GM18870 (cell line): ENCODE measurements around the gene ABHD8.

Experiments
- ATAC-seq: cut with Tn5 transposase; IDR thresholded peaks from one replicate; pipeline ENCODE4 v1.9.1; 2021; ENCODE audit warnings: moderate library complexity; ENCODE audit not compliant: unreplicated experiment

The ABHD8 gene

DNA sequence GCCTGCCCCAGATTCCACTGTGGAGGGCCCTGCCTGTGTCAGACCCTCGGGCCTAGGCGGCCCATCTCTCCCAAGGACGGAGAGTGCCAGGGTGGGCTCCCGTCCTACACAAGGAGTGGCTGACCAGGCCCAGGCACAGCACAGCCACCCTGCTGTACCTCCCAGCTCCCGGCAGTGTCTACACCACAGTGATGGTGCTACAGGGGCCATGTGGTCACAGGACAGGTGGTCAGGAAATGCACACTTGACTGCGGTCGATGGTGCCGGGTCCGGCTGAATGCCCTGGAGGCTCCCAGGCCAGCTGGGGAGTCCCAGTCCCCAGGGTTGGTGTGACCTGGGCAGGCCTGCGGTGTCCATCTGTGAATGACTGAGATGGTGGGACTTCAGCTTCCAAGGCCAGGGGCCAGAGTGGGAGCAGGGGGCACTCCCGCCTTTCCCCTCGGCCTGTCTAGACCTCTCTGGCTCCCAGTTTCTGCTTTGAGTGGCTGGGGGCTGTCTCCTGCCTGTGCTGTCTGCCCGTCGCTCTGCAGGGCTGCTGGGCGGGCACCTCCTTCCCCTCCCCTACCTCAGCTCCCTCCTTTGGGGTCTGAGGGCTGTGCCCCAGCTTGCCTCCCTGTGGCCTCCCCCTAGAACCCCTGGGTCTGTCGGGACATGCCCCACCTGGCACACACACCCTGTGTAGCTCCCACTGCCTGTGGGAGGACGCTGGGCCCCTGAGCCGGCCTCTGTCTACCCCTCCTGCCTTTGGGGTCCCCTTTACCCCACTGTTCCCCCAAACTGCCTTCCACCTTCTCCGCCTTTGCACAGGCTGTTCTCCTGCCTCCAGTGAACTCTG lies 18.6 kb upstream of the ABHD8 start:
- ATAC-seq = no peak

GRCh38 chr19:17320435-17320834 lies 17.2 kb upstream of the ABHD8 start:
- no peak for ATAC-seq

DNA sequence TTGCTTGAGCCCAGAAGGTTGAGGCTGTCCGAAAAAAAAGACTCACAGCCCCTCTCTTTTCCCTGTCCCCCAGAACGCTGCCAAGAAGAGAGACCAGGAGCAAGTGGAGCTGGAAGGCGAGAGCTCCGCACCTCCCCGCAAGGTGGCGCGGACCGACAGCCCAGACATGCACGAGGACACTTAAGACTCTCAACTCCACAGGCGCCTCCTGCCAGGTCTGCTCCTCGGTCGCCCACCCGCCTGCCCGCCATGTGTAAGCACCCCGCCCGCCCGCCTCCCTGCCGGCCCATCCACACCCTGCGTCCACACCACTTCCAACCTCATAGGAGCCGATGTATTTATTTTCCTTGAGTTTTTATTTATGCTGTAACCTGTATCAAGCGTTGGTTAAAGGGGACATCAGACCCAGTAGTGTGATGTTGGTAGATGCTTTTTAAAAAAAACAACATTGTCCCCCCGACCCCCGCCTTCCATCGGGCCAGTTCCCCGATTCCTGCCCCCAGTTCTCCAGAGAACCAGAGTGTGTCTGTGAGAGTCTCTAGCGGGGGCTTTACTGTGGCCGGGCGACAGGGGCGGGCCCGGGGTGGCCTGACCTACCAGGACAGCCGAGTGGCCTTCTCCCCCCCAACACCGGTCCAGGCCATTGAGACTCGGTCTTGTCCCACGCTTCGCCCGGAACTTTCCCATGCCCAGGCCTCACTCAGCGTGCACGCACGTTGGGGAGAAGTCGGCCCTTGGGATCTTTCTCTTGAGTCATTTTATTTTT lies 16.4 kb upstream of the ABHD8 start:
- no peak for ATAC-seq

DNA sequence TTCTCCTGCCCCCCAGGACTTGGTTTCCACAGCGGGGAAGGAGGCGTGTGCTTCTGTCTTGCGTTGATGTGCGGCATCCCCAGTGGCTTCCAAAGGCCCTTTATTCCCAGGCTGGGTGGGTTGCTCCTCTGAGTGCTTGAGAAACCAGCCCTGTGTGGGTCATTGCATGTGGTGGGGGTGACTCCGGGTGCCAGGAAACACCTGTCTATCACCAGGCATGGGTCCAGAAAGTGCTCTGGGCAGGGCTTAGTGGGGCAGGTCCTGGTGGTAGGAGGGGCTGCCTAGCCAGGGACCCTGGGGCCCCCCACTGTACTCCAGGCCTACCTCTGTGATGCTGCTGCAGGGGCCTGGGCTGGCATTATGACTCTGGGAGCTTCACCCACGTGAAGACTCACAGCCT lies 15.7 kb upstream of the ABHD8 start:
- ATAC-seq = no peak

GRCh38 chr19:17314007-17314593 lies 10.9 kb upstream of the ABHD8 start:
- ATAC-seq = no peak

DNA sequence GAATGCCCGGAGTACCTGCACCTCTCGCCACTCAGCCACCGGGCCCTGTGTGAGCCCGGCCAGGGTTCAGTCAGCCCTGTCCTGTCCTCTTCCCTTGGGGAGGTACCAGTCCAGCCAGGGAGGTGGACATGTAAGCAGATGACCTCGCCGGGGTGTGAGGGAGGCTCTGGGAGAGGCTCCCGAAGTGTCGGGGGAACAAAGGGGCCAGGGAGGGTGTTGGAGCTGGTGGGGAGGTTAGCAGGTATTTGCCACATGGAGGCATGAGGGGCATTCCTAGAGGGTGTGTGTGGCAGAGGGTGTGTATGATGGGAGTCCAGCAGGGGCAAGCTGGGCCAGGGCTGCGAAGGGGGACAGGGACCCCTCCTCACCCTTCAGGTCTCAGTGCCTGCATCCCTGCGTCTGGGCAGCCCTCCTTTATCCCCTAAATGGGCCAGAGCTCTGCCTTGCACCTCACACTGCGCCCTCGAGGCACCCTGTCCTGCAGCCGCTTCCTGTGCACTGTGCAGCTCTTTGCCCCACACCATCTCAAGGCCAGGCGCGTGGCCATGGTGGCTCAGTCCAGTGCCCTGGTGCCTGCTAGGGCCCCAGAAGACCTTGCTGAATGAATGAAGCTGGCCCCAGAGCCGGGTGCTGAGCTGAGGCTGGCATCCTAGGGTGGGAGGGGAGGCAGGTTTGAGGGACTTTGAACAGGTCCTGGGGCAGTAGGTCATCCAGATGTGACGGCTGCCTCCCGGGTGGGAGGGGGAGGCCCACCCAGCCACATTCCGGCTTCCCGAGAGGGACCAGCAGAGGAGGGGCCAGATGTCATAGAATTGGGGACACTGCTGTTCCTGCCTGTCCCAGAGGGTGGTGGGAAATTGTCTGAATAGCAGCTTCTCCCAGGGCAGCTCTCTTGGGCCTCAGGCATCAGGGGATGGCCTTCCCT lies 9.2 kb upstream of the ABHD8 start:
- ATAC-seq = no peak

DNA sequence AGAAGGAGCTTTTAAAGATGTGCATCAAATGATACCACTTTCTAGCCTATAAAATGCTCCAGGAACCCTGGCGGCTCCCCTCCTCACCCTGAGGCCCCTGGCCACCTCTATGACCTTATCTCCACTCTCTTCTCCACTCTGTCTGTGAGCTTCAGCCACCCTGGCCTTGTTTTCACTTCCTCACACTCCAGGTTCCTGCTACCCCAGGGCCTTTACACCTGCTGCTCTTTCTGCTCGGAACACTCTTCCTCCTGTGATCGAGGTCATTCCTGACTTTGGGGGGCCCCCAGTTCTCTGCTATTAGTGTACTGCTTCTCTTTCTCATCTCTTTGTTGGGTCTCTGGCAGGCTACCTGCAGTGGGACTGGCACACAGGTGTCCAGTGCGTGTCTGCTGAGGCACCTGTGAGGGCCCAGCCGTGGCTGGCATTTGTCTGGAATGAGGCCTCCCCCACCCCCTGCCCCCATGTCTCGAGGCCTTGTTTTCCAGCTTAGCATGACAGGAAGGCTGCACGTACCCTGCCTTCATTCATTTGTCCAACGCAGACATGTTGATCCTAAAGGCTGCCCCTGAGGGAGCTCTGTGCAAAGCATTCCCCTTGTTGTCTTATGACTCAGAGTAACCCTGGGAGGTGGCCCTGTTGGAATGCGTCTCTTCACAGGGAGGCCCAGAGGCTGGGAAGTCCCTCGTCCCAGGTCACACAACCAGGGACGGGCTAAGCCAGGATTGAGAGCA lies 8.4 kb upstream of the ABHD8 start:
- ATAC-seq = no peak

GRCh38 chr19:17309965-17310461 lies 6.8 kb upstream of the ABHD8 start:
- no peak for ATAC-seq

- ATAC-seq = peak; percentile 47
Measured at GRCh38 chr19:17309198-17309964, 6.2 kb upstream of the ABHD8 start, which contains the start of gene DDA1. DDA1 (plus strand) TSS chr19:17309563; CDS start chr19:17309655, 92 bp downstream.

DNA sequence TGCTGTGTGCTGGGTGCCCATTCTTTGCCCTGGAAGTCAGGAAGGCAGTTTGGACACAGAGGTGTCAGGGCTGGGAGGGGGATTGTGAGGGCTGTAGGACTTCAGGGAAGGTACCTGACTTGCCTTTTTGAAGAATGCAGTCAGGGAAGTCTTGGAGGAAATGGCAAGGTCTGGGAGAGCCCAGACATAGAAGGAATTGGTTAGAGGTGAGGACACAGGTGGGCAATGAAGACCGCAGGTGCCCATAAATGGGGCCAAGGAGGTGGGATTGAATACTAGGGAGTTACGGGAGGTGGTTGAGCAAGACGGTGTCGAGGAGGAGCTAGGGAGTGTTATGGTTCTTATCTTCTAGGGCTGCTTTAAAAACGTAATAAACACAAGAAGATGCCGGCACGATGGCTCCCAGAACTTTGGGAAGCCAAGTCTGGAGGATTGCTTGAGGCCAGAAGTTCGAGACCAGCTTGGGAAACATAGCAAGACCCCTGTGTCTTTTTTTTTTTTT lies 4.7 kb upstream of the ABHD8 start:
- ATAC-seq = no peak

DNA sequence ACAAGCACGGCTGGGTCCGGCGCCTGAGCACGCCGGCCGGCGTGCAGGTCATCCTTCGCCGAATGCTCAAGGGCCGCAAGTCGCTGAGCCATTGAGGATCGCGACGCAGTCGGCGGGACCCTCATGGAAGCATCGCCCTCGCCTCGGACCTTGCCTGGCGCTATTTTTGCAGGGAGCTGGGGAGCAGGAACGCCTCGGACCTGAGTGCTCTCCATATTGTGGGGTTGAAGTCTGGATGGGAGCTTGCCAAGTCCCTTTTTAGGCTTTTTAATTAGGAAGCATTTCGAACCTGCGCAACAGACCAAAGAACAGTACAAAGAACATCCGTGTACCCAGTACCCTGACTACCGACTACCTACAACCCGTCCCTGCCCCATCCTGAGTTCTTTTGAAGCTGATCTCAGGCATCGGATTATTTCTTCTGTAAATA lies 3.1 kb upstream of the ABHD8 start:
- no peak for ATAC-seq

DNA sequence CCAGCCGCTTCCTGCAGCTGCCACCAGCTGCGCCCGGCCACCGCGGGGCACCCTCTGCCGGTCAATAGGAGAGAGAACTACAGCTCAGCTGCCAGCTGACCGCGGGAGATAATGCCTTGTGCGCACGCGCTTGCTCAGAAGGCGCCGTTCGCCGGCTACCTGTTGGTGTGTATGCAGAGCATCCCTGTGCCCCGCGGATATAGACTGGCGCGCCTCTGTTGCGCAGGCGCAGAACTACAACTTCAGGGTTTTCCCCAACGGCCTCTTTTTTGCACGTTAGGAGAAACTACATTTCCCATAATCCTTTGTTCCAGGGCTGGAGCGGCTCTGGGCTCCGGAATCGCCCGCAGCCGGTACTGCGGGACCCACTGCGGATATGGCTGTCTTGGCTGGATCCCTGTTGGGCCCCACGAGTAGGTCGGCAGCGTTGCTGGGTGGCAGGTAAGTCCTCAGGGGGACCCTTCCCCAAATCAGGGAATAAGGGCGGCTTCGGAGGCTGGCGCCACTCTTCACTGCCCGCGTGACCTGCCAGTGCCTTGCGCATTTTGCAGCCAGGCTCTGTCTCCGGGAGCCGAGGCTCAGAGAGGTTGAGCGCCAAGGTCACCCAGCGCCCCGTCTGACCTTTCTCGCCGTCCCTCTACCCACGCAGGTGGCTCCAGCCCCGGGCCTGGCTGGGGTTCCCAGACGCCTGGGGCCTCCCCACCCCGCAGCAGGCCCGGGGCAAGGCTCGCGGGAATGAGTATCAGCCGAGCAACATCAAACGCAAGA lies 2.5 kb upstream of the ABHD8 start, which contains the start of gene MRPL34:
Gene MRPL34 (plus strand): TSS at position 356 of the 768 bp plus-strand sequence. CDS start 21 bp downstream, at position 377.
- peak; percentile 75 for ATAC-seq

DNA sequence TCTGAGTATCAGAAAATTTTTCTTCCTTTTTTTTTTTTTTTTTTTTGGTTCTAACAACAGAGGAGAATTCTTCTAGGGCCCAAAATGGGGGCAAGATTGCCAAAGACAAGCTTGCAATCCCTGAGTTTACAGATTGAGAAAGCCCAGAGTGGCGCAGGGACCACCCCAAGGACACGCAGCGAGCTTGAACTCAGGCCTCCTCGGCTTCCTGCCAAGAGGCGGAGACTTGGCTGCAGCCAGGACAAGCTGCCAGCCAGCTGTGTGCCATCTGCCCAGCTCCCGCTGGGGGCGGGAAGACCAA lies 1.9 kb upstream of the ABHD8 start:
- ATAC-seq = no peak

DNA sequence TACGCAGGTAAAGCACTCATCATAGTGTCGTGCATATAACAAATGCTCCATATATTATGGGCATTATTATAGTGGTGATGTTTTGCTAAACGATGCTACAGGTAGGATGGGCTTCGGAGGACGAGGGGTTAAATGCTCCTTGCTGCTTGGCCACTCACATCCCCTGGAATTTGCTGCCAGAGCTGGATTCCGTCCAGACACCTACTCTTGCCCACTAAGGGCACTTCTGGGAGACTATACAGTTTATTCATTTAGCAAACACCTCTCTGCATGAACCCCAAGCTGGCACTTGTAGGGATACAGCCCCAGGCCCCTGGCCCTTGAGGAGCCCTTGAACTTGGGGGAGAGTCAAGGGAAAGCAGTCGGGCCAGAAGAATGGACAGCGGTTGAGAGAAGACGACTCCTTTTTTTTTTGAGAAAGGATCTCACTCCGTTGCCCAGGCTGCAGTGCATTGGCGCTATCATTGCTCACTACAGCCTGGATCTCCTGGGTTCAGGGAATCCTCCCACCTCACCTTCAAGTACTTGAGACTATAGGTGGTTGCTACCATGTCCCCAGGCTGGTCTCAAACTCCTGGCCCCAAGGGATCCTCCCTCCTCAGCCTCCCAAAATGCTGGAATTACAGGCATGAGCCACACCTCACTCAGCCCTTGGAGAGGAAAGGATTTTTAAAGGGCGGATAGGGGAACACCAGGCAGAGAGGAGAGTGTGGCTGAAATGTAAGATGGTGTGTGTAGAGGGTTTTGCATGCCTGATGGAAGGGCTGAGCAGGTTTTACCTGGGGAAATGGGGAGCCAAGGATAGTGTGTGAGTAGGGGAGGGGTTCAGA lies 1.4 kb upstream of the ABHD8 start:
- peak; percentile 0 for ATAC-seq

- ATAC-seq = no peak
Measured at GRCh38 chr19:17303940-17304267, 679 bp upstream of the ABHD8 start.

GRCh38 chr19:17302391-17303166 lies 646 bp downstream of the ABHD8 start:
- no peak for ATAC-seq
